LNCaP clone FGC (cell line): ENCODE results near the gene MAPK4.
"Not testable (repeated sequence)": the region's sequence is repeated elsewhere in the genome, so short reads cannot be mapped to it uniquely, and the experiment has no call there.

Experiments
- DNase-seq: peaks from one replicate; pipeline ENCODE4 v3.0.0-alpha.2; 2011; ENCODE audit warnings: low read depth
- H3K4me3 ChIP-seq: 2 replicates; pipeline ENCODE4 v1.5.1; 2011; ENCODE audit warnings: mild to moderate bottlenecking, low read depth, low read length, control low read depth
- CTCF ChIP-seq: IDR thresholded peaks from 2 replicates; pipeline ENCODE4 v1.5.1; 2012; ENCODE audit warnings: mild to moderate bottlenecking; ENCODE audit not compliant: control insufficient read depth, insufficient read depth; ENCODE audit errors: extremely low read depth

The MAPK4 gene

GRCh38 chr18:50775726-50776125 is 215.8 kb downstream of the MAPK4 start:
- TF ChIP-seq CTCF: no peak
- DNase-seq: no peak
- no peak overlapping the region for H3K4me3 ChIP-seq

- TF ChIP-seq CTCF: no peak
Observed at GRCh38 chr18:50776383-50776782, 216.5 kb downstream of the MAPK4 start.

GRCh38 chr18:50779021-50779420 is 219.1 kb downstream of the MAPK4 start:
- DNase-seq, H3K4me3 ChIP-seq: not testable (repeated sequence)

More at GRCh38 chr18:50776383-50776782, 216.5 kb downstream of the MAPK4 start:
- H3K4me3 ChIP-seq: no peak overlapping the region
- no peak for DNase-seq
